CD4-positive, alpha-beta memory T cell (primary cell): ENCODE measurements around the gene TAGLN. TPM values are rescaled to one million over a fixed set of nuclear protein-coding genes. Genes with fewer than 3 reads are reported as not detected.

Experiments used
- CTCF ChIA-PET: fragments of 350-600 bp; sonication (Branson Sonifier 250); formaldehyde crosslinking; loops from one replicate; lab custom pipeline; 2021; ENCODE audit warnings: inconsistent platforms; ENCODE audit not compliant: partially characterized antibody; lab: Charles Lee
- POLR2A ChIA-PET: fragments of 350-600 bp; sonication (Branson Sonifier 250); formaldehyde crosslinking; loops from one replicate; lab custom pipeline; 2021; ENCODE audit not compliant: partially characterized antibody; lab: Charles Lee
- DNase-seq, 5 donors: peaks; one replicate each; pipeline versions ENCODE4 v3.0.0 to v3.0.0-alpha.2; 2020 to 2022; ENCODE audit warnings: mixed read lengths in 1 of 5
- H3K27ac ChIP-seq: one replicate; pipeline ENCODE4 v1.7.0; 2013; ENCODE audit warnings: low read depth, low read length
- H3K27me3 ChIP-seq: 2 replicates; pipeline ENCODE4 v1.7.0; 2013; ENCODE audit warnings: mild to moderate bottlenecking, low read length, moderate library complexity; ENCODE audit not compliant: insufficient read depth
- H3K36me3 ChIP-seq: 2 replicates; pipeline ENCODE4 v1.7.0; 2013; ENCODE audit warnings: mild to moderate bottlenecking, low read length, moderate library complexity; ENCODE audit not compliant: insufficient read depth
- H3K4me1 ChIP-seq: 2 replicates; pipeline ENCODE4 v1.7.0; 2013; ENCODE audit warnings: mild to moderate bottlenecking, low read length, moderate library complexity; ENCODE audit not compliant: insufficient read depth
- H3K4me3 ChIP-seq, 2 donors: one replicate each; pipeline ENCODE4 v1.7.0; 2013; ENCODE audit warnings: low read length in 2 of 2, mild to moderate bottlenecking in 1 of 2
- H3K9me3 ChIP-seq, 2 donors: one replicate each; pipeline ENCODE4 v1.7.0; 2013; ENCODE audit warnings: low read length in 2 of 2, control low read depth in 1 of 2; ENCODE audit not compliant: control insufficient read depth in 1 of 2
- H3K27ac Mint-ChIP-seq, 7 donors: one replicate each; pipeline ENCODE4 v1.8.0; 2020 to 2021; ENCODE audit warnings: mixed read lengths in 7 of 7, mild to moderate bottlenecking in 6 of 7, inconsistent platforms in 3 of 7, moderate library complexity in 3 of 7
- H3K27me3 Mint-ChIP-seq, 2 donors: one replicate each; pipeline ENCODE4 v1.8.0; 2020 to 2021; ENCODE audit warnings: mixed read lengths in 2 of 2
- H3K36me3 Mint-ChIP-seq, 2 donors: one replicate each; pipeline ENCODE4 v1.8.0; 2020 to 2021; ENCODE audit warnings: mixed read lengths in 2 of 2, inconsistent platforms in 1 of 2, mild to moderate bottlenecking in 1 of 2
- H3K4me1 Mint-ChIP-seq, 4 donors: one replicate each; pipeline ENCODE4 v1.8.0; 2020 to 2021; ENCODE audit warnings: mixed read lengths in 4 of 4, mild to moderate bottlenecking in 1 of 4
- H3K4me3 Mint-ChIP-seq, 8 donors: one replicate each; pipeline ENCODE4 v1.8.0; 2020 to 2021; ENCODE audit warnings: mixed read lengths in 8 of 8, mild to moderate bottlenecking in 7 of 8, moderate library complexity in 6 of 8, inconsistent platforms in 3 of 8
- H3K9me3 Mint-ChIP-seq, 8 donors: one replicate each; pipeline ENCODE4 v1.8.0; 2020 to 2021; ENCODE audit warnings: mixed read lengths in 8 of 8, mild to moderate bottlenecking in 5 of 8, inconsistent platforms in 3 of 8, moderate library complexity in 1 of 8
- intact Hi-C: fragments of 100-400 bp; cut with micrococcal nuclease; formaldehyde crosslinking; loops from one replicate; pipeline ENCODE4 v1.15.1; 2023
- polyA plus RNA-seq, 2 donors: library from polyadenylated mRNA; unstranded; fragments of 300-500 nt; fragmentation: Illumina TruSeq; gene quantifications; one replicate each; pipeline ENCODE4 v1.2.3, GENCODE V29; 2021
- total RNA-seq, 2 experiments: library from RNA; stranded (reverse); gene quantifications; one replicate each; pipeline ENCODE4 v1.2.3, GENCODE V29; 2021

Gene TAGLN
- total and polyA plus RNA-seq, 4 experiments from 2014 or later = 0.15 to 19.7 (median 9.0) TPM

- POLR2A ChIA-PET = interaction anchor here (3.9 kb wide), 1 partner anchor 10 kb away, joined by 26 read pairs; the partner anchor contains the start of gene PCSK7
- CTCF ChIA-PET = interaction anchor here (1.6 to 2.0 kb wide), 2 partner anchors 9 to 41 kb away, joined by 4 to 9 read pairs; partner anchors contain the start of gene SIDT2
- no peak for DNase-seq
- peaks cover 95% of the 10 kb centered on the region for H3K36me3 ChIP-seq
- no peaks in the 10 kb centered on the region for H3K9me3 ChIP-seq
- no peaks in the 10 kb centered on the region for H3K27me3 ChIP-seq
- Mint-ChIP-seq H3K27me3 (no peaks in the 10 kb centered on the region), H3K4me1 (peaks cover 0 to 10% (median 3%) of the 10 kb centered on the region in 4 donors), H3K9me3 (no peaks in the 10 kb centered on the region), H3K4me3 (no peak overlapping the region), H3K36me3 (peaks cover 68 to 91% of the 10 kb centered on the region in 2 donors), H3K27ac (peak overlapping the region in 2 of 7 donors; percentile 44 to 73)
- intact Hi-C loops = no loop called here
- H3K4me3 ChIP-seq = no peak overlapping the region
- H3K4me1 ChIP-seq = no peaks in the 10 kb centered on the region
- no peak overlapping the region for H3K27ac ChIP-seq
Observed at GRCh38 chr11:117220568-117220967, 21.4 kb downstream of the TAGLN start.

- CTCF ChIA-PET = interaction anchor here (1.3 to 2.0 kb wide), 4 partner anchors 9 to 42 kb away, joined by 3 to 9 read pairs (median 6); partner anchors contain the start of genes PCSK7 and SIDT2
- Mint-ChIP-seq H3K4me1 (peaks cover under 1 to 10% (median 3%) of the 10 kb centered on the region in 4 donors), H3K36me3 (peaks cover 70 to 92% of the 10 kb centered on the region in 2 donors), H3K27ac (peak overlapping the region in 2 of 7 donors; percentile 2 to 73), H3K9me3 (no peaks in the 10 kb centered on the region), H3K4me3 (no peak overlapping the region), H3K27me3 (no peaks in the 10 kb centered on the region)
- no peaks in the 10 kb centered on the region for H3K27me3 ChIP-seq
- DNase-seq = no peak
- intact Hi-C loops = no loop called here
- peaks cover 2% of the 10 kb centered on the region for H3K4me1 ChIP-seq
- H3K27ac ChIP-seq = no peak overlapping the region
- POLR2A ChIA-PET = interaction anchor here (3.9 kb wide), 1 partner anchor 10 kb away, joined by 26 read pairs; the partner anchor contains the start of gene PCSK7
- peaks cover 93% of the 10 kb centered on the region for H3K36me3 ChIP-seq
- H3K4me3 ChIP-seq = no peak overlapping the region
- H3K9me3 ChIP-seq = no peaks in the 10 kb centered on the region
Observed at GRCh38 chr11:117220999-117221774, 22.0 kb downstream of the TAGLN start.

GRCh38 chr11:117221775-117222517 is 22.8 kb downstream of the TAGLN start:
- peaks cover 93% of the 10 kb centered on the region for H3K36me3 ChIP-seq
- CTCF ChIA-PET = interaction anchor here (0.7 to 1.5 kb wide), 4 partner anchors 9 to 68 kb away, joined by 3 to 7 read pairs (median 3); partner anchors contain the start of gene PCSK7
- intact Hi-C loops = no loop called here

GRCh38 chr11:117222991-117223740 is 24.0 kb downstream of the TAGLN start:
- Mint-ChIP-seq H3K9me3 (no peaks in the 10 kb centered on the region), H3K4me3 (no peak overlapping the region), H3K36me3 (peaks cover 73 to 91% of the 10 kb centered on the region in 2 donors), H3K27ac (peak overlapping the region in 1 of 7 donors; percentile 36), H3K27me3 (no peaks in the 10 kb centered on the region), H3K4me1 (peaks cover 9 to 26% (median 14%) of the 10 kb centered on the region in 4 donors)
- H3K36me3 ChIP-seq = peaks cover 92% of the 10 kb centered on the region
- H3K9me3 ChIP-seq = no peaks in the 10 kb centered on the region
- H3K4me1 ChIP-seq = peaks cover 16% of the 10 kb centered on the region
- no peaks in the 10 kb centered on the region for H3K27me3 ChIP-seq
- POLR2A ChIA-PET = no interaction called here
- intact Hi-C loops = no loop called here
- CTCF ChIA-PET = interaction anchor here (1.0 kb wide), 1 partner anchor 387 kb away, joined by 3 read pairs; no protein-coding TSS in a partner anchor
- no peak overlapping the region for H3K27ac ChIP-seq
- no peak overlapping the region for H3K4me3 ChIP-seq
- DNase-seq = no peak

More at GRCh38 chr11:117221775-117222517, 22.8 kb downstream of the TAGLN start:
- Histone ChIP-seq H3K4me3 (no peak overlapping the region), H3K27ac (no peak overlapping the region), H3K4me1 (peaks cover 9% of the 10 kb centered on the region), H3K27me3 (no peaks in the 10 kb centered on the region), H3K9me3 (no peaks in the 10 kb centered on the region)
- no peaks in the 10 kb centered on the region for H3K27me3 Mint-ChIP-seq
- peaks cover 6 to 18% (median 8%) of the 10 kb centered on the region in 4 donors for H3K4me1 Mint-ChIP-seq
- peaks cover 74 to 93% of the 10 kb centered on the region in 2 donors for H3K36me3 Mint-ChIP-seq
- DNase-seq = no peak
- POLR2A ChIA-PET = interaction anchor here (3.9 kb wide), 1 partner anchor 9 kb away, joined by 26 read pairs; the partner anchor contains the start of gene PCSK7
- no peaks in the 10 kb centered on the region for H3K9me3 Mint-ChIP-seq
- peak overlapping the region in 4 of 7 donors; percentile 18 to 65 (median 42) for H3K27ac Mint-ChIP-seq
- H3K4me3 Mint-ChIP-seq = no peak overlapping the region

- Histone ChIP-seq H3K9me3 (no peaks in the 10 kb centered on the region), H3K4me1 (peaks cover 24% of the 10 kb centered on the region), H3K27me3 (no peaks in the 10 kb centered on the region), H3K4me3 (no peak overlapping the region), H3K27ac (no peak overlapping the region), H3K36me3 (peaks cover 91% of the 10 kb centered on the region)
- H3K9me3 Mint-ChIP-seq = no peaks in the 10 kb centered on the region
- POLR2A ChIA-PET = interaction anchor here (1.0 to 4.1 kb wide), 2 partner anchors 45 to 104 kb away, joined by 5 to 24 read pairs; partner anchors contain the start of genes CEP164 and SIDT2
- intact Hi-C loops = no loop called here
- DNase-seq = no peak
- H3K36me3 Mint-ChIP-seq = peaks cover 69 to 90% of the 10 kb centered on the region in 2 donors
- H3K27ac Mint-ChIP-seq = peak overlapping the region in 3 of 7 donors; percentile 41 to 57 (median 42)
- no peaks in the 10 kb centered on the region for H3K27me3 Mint-ChIP-seq
- peaks cover 14 to 35% (median 19%) of the 10 kb centered on the region in 4 donors for H3K4me1 Mint-ChIP-seq
- CTCF ChIA-PET = interaction anchor here (1.0 to 4.2 kb wide), 4 partner anchors 9 to 491 kb away, joined by 3 to 30 read pairs (median 6); no protein-coding TSS in a partner anchor
- peak overlapping the region in 1 of 8 donors; percentile 20 for H3K4me3 Mint-ChIP-seq
Observed at GRCh38 chr11:117223741-117224689, 24.8 kb downstream of the TAGLN start.
